AG10803 (cell line): Measurements from ENCODE around the gene EIF3J.
A peak's percentile ranks its signal among the peaks of the same experiment; 100 is the strongest.
"Not testable (repeated sequence)": the region's sequence is repeated elsewhere in the genome, so short reads cannot be mapped to it uniquely, and the experiment has no call there.

Experiments used
- DNase-seq: peaks from one replicate; pipeline ENCODE4 v3.0.0; 2010; ENCODE audit warnings: low read depth
- H3K4me3 ChIP-seq: 2 replicates; pipeline ENCODE4 v1.5.1; 2011; ENCODE audit warnings: mild to moderate bottlenecking, low read length, control low read depth
- CTCF ChIP-seq: conservative IDR thresholded peaks from 2 replicates; pipeline ENCODE4 v1.5.1; 2011; ENCODE audit warnings: mild to moderate bottlenecking, low read length, control low read depth, inconsistent platforms

The EIF3J gene

GRCh38 chr15:44501768-44502366, 35.1 kb upstream of the EIF3J start:
- peak; percentile 62 for DNase-seq
- no peak overlapping the region for H3K4me3 ChIP-seq
- peak; percentile 75 for TF ChIP-seq CTCF

- TF ChIP-seq CTCF: no peak
- H3K4me3 ChIP-seq: no peak overlapping the region
- DNase-seq: no peak
These were observed 20.5 kb upstream of the EIF3J start for GRCh38 chr15:44516436-44516835.

- TF ChIP-seq CTCF: no peak
- no peak for DNase-seq
- no peak overlapping the region for H3K4me3 ChIP-seq
These were observed 17.4 kb upstream of the EIF3J start for GRCh38 chr15:44519537-44519936.

- TF ChIP-seq CTCF: no peak
- H3K4me3 ChIP-seq: no peak overlapping the region
- no peak for DNase-seq
These were observed 11.9 kb upstream of the EIF3J start for GRCh38 chr15:44525018-44525417.

- no peak for TF ChIP-seq CTCF
- H3K4me3 ChIP-seq: no peak overlapping the region
- no peak for DNase-seq
These were observed 9.7 kb upstream of the EIF3J start for GRCh38 chr15:44527241-44527640.

- TF ChIP-seq CTCF: no peak
- DNase-seq: no peak
- H3K4me3 ChIP-seq: no peak overlapping the region
These were observed 6.9 kb upstream of the EIF3J start for GRCh38 chr15:44529864-44530604.

- no peak overlapping the region for H3K4me3 ChIP-seq
- no peak for DNase-seq
- no peak for TF ChIP-seq CTCF
These were observed 6.3 kb upstream of the EIF3J start for GRCh38 chr15:44530653-44531052.

- not testable (repeated sequence) for DNase-seq, H3K4me3 ChIP-seq
These were observed 4.7 kb upstream of the EIF3J start for GRCh38 chr15:44532275-44532674.
